Medulla oblongata (tissue), 1 donor: ENCODE results near the gene VIM.

Experiments used
- DNase-seq: peaks from one replicate; pipeline ENCODE4 v3.0.0-alpha.2; 2015; ENCODE audit errors: extremely low spot score

The VIM gene

DNA sequence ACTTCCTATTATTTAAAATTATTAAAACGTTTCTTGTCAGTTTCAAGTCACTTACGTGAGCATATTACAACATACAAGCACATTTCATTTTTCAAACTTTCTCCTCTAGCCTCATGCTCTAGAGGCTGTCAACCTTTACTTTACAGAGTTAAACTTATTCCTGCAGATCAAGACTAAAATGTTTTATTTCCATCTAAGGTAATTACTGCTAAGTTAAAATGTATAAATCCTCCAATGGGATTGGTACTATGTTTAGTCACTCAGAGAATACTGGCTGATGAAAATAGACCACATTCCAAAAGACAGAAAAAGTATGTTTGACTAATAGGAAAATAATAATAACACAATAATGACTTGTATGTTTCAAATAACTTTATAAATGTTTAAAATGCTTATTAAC, 18.2 kb upstream of the VIM start:
- no peak for DNase-seq

DNA sequence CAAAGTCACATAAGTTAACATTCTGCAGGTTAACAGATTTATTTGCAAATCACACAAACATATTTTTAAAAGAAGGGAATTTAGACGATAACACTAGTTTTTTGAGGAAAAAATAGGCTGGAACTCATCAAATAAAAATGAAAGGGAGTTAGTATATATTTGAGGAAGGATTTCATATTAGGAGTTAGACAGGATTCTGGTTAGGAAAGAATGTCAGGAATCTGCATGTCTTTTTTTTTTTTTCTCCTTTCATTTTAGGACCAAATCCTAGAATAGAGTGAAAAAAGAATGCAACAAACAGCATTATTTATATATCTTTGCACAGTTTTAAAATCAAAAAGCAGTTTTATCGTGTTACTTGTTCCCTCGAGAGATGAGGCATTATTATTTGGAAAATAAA, 17.7 kb upstream of the VIM start:
- DNase-seq = no peak

DNA sequence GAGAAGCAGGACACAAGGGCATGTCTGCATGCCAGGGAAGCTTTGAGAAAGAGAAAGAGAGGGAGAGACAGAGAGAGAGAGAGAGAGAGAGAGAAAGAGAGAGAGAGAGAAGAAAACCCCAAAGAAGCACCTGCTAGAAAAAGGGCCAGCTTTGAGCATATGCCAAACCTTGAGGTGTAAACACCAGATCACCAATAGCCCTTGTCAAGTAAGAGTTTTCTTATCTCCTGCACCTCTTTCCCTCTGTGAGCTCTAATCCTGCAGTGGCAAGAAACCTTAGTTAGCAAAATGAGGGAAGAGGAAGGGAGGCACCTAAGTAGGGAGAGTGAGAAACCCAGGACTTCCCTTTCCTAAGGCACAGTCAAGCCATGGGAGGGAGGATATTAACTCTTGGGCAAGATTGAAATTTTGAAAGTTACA, 15.2 kb upstream of the VIM start:
- no peak for DNase-seq

DNA sequence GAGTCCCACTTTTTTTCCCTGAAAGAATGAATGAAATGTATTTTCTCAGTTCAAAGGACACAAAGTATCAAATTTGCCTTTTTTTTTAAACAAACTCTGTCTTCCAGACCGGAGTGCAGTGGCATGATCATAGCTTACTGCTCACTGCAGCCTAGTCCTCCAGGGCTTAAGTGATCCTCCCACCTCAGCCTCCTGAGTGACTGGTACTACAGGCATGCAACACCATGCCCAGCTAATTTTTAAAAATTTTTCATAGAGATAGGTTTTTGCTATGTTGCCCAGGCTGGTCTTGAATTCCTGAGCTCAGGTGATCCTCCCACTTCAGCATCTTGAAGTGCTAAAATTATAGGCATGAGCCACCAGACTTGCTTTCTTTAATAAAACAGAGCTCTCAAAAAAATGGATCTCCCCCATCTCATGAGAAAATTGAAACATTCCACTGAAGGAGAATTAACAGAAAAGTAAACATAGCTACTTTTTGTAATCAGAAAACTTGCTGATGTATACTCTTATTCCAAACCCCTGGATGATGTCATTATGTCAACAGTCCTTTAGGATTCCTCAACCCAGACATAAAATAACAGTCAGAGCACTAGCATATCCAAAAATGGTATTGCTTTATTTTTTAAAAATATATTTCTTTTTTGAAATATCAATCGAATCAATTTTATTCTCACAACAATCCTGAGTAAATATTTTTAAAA, 14.2 kb upstream of the VIM start:
- no peak for DNase-seq

DNA sequence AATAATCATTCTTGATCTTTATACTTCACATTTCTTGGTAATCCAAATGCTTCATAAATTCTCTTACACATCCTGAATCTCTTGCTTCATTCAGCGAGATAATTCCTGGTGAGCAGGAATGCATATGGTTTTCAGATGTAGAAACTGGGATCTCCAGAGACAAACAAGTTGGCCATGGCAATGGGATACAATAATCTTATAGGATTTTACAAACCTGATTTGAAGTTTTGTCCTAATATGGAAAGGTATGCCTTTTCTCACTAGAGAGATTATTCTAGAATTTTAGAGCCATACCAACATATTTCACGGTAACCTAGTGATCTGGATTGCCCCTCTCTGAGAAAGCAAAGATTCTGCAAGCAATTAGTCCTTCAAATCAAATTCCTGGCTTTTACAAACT, 13.5 kb upstream of the VIM start:
- DNase-seq = no peak

DNA sequence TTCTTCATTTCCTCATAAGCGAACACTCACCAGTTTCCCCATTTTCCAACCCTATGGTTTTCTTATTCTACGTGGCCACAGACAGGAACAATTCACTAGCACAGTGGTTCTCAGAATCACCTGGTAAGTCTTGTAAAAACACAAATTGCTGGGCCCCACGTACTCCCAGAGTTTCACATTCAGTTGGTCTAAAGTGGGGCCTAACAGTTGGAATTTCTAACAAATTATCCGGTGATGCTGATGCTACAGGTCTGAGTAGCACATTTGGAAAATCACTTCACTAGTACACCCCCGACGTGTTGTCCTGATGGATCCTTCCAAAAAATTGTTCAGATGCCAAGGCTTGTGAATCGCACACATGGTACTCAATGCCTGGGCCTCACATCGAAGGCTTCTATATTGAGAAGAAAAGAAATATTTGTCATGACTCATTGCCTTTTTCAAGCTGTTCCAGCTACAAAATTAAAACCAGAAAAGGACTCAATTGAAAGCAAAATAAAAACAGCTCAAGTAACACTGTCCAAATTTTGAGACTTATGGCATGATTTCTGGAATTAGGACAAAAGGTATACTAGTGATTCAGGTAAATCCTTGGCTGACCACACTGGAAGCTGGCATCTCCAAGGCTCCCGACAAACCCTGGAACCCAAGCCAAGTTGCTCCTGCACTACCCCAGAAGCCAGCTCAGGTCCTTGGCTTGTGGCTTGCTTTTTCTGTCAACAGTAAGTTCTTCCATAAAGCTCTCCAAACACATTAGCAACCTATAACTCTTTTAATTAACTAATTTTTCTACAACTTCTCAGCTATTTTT, 12.9 kb upstream of the VIM start:
- no peak for DNase-seq

DNA sequence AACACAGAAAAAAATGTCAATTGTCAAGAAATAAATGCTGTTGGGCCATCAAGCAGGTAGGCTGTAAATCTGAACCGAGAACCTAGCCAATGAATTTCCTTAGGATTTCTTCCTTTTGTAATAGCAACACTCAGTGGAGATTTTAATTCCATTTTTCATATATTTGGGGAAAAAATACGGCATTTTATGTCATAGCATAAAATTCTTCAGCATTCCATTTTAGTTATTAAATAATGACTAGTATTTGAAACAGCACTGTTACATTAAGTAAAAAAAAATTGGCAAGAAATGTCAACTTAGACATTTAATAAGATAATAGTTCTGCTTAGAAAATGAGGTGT, 12.3 kb upstream of the VIM start:
- DNase-seq = no peak

DNA sequence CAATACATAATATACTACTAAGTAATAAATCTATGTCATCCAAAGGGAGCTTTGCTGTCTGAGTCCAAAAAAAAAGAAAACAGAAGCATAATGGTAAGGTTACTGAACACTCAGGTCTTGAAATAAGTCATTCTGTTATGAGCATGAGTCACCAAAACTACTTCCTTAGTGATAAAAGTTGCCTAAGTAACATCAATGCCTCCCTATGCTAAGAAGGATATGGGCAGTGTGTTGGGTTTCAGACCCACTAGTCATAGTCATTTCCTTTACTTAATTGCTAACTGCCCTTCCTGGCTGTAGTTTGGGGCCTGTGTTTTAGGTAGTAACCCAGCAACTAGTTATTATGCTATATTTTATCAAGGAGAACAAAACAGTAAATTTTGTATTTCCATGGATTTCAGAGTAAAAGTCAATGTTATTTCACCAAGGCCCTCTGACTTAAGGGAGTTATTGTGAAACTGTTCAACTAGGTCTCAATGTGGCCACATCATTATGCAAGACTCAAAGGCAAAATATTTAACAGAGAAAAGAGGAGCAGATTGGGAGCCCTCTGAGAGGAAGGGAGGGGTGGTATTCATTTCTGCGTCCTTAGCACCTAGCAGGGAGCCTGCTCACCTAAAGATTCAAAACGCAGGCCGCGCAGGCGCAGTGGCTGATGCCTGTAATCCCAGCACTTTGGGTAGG, 11.7 kb upstream of the VIM start:
- DNase-seq = no peak

DNA sequence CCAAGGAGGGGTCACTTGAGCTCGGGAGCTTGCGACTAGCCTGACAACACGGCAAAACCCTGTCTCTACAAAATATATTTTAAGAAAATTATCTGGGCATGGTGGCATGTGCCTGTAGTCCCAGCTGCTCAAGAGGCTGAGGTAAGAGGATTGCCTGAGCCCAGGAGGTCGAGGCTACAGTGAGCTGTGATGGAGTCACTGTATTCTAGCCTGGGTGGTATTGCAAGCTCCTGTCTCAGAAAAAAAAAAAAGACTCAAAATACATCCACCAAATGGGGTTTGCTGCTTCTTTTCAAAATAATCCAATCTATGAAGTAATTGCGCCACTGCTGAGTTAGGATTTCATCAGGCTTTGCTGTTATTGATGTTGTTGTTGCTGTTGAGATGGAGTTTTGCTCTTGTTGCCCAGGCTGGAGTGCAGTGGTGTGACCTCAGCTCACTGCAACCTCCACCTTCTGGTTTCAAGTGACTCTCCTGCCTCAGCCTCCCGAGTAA, 11.1 kb upstream of the VIM start:
- DNase-seq = no peak

DNA sequence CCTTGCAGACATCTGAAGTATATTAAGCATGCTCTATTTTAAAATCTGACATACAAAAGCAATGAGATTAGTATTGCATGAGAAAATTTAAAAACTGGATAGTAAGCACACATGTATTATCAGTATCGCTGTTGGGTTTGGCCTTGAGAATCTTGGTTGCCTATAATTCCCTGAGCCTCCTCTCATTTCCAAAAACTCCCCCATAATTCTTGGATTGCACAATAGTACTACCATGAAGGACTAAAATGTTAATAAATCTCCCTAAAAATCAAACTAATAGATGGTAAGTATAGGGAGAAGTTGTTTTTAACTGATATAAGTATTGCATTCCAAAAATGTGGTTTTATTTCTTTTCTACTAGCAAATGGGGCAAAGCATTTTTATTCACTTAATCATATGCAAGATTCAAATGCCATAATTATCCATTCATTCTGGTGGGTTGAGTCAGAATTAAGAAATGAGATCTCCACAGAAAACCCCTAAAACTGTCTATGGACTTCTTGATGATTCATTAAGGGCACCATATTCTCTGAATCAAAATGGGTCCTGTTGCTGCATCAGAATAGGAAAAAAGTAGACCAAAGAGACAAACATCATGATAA, 10.3 kb upstream of the VIM start:
- no peak for DNase-seq

DNA sequence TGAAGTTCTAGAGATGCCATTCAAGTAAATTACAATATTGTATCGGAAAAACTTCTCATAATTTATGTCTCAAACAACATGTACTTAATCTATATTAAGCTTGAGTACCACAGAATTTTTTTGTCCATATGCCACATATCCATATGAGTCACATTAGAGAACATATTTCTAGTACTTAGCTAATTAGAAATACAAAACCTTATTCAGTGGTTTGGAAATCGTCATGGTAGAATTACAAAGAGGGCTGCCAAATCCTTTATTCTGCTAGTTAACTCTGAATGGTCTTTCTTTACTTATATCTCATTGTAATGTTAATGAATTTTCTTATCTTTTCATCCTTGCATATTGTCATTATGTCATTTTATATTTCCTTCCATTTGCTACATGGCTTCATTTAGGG, 9.0 kb upstream of the VIM start:
- no peak for DNase-seq

DNA sequence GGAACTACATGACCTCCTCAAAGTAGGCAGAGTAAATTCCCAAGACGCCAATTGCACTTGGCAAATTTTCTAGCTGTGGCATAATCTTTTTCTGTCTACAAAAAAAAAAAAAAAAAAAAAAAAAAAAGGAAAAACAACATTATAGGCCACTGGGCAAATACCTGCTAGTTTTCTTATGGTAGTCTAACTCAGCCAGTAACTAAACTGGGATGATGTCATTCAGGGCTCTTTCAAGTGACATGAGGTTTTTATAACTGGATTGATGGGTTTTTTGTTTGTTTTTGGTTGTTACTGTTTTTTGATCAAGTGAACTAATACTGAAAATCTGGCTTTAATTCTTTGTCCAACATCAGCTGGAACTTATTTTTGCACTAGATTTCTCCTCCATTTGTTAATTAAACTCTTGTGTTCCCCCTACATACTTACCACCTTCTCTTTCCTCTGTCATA, 7.4 kb upstream of the VIM start:
- DNase-seq = no peak

DNA sequence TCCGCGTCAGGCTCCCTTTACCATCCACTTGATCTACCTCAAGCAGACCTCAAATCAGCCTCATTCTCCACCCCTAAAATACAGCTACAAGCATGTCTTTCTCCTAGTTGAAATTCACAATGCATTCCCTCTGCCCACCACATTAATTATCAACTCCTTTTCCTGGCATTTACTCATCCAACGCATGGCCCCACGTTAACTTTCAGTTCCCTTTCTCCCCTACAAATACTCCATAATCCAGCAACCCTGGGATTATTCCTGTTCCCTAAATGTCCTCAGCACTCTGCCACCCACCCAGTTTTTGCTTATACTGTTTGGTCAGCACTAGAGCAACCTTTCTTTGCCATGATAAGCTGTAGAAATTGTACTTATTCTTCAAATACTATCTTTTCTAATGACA, 5.7 kb upstream of the VIM start:
- no peak for DNase-seq

DNA sequence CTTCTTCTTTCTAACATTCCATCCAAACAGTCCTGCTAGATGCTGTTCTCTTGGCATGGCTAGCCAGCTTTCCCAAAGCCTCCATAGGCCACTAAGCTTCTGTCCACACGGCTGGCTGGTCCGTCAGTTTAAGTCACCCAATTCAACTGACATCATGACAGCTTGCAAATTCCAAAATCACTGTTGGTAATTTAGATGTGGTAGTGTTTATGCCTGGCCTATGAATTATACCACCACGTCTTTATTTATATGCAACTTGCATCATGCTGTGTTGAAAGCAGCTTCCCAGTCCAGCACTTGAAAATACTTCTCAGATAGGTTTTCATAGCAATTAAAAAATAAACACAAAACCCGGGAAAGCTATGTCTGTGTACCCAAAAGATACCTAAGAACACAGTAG, 2.2 kb upstream of the VIM start:
- DNase-seq = no peak

DNA sequence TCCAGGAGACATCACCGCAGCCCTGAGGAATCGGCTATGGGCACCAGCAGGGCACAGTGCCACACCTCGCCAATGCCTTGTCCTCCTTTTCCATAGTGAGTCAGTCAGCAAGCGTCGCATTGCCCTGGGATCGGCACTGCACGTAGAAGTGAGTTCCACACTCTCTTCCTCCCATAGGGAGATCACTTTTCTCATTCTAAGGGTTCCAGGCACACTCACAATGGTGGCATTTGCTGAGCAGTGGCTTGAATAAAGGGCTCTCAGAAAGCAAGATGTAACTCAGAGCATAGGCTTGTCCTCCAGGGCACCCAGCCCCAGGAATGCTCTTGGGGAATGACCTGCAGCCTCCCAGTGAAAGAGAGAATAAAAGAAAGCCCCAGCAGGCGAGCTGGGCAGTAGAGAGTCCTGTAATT, 1.1 kb upstream of the VIM start:
- no peak for DNase-seq

DNA sequence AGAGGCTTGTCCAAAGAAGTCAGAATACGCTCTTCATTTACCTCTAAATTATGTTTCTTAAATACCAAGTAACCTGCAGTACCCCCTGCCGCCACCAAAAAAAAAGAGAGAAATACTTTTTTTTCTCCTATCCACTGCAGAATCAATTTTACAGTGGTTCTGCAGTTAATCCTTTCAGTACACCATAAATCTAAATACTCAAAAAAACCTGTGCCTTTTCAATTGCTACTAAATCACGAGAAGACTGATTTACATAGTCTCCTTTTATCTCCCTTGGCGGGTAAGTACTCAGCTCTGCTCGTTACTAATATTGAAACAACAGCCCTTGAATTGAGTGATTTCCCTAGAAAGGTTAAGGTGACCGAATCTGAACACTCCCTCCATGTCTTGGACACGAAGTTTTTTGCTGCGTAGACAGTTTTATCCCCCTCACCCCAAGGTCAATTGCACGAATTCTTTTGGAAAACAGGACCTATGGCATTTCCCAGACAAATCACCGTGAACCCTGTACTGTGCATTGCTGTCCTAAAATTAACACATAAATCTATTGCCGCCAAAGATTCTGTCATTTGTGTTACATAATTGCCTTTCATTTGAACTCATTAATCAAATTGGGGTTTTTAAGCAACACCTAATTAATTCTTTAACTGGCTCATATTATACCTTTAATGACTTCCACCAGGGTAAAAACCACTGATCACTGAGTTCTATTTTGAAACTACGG, 512 bp upstream of the VIM start:
- DNase-seq = peak; percentile 24

DNA sequence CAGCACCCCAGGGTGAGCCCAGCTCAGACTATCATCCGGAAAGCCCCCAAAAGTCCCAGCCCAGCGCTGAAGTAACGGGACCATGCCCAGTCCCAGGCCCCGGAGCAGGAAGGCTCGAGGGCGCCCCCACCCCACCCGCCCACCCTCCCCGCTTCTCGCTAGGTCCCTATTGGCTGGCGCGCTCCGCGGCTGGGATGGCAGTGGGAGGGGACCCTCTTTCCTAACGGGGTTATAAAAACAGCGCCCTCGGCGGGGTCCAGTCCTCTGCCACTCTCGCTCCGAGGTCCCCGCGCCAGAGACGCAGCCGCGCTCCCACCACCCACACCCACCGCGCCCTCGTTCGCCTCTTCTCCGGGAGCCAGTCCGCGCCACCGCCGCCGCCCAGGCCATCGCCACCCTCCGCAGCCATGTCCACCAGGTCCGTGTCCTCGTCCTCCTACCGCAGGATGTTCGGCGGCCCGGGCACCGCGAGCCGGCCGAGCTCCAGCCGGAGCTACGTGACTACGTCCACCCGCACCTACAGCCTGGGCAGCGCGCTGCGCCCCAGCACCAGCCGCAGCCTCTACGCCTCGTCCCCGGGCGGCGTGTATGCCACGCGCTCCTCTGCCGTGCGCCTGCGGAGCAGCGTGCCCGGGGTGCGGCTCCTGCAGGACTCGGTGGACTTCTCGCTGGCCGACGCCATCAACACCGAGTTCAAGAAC, 1.1 kb downstream of the VIM start:
- DNase-seq = peak; percentile 78

DNA sequence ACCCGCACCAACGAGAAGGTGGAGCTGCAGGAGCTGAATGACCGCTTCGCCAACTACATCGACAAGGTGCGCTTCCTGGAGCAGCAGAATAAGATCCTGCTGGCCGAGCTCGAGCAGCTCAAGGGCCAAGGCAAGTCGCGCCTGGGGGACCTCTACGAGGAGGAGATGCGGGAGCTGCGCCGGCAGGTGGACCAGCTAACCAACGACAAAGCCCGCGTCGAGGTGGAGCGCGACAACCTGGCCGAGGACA, 1.6 kb downstream of the VIM start:
- DNase-seq = no peak

DNA sequence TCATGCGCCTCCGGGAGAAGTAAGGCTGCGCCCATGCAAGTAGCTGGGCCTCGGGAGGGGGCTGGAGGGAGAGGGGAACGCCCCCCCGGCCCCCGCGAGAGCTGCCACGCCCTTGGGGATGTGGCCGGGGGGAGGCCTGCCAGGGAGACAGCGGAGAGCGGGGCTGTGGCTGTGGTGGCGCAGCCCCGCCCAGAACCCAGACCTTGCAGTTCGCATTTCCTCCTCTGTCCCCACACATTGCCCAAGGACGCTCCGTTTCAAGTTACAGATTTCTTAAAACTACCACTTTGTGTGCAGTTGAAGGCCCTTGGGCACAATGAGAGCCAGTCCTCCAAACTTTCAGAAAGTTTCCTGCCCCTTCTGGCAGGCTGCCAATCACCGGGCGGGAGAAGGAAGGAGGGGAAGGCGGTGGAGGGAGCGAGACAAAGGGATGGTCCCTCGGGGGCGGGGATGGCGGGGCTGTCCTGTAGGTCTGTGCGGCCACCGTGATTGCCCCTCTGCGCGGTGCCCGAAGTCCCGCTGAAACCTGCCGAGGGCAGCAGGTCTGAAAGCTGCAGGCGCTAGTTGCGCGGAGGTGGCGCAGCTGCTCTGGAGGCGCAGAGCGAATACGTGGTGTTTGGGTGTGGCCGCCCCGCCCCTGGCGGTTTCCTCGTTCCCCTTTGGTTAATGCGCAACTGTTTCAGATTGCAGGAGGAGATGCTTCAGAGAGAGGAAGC, 2.1 kb downstream of the VIM start:
- DNase-seq = peak; percentile 45

DNA sequence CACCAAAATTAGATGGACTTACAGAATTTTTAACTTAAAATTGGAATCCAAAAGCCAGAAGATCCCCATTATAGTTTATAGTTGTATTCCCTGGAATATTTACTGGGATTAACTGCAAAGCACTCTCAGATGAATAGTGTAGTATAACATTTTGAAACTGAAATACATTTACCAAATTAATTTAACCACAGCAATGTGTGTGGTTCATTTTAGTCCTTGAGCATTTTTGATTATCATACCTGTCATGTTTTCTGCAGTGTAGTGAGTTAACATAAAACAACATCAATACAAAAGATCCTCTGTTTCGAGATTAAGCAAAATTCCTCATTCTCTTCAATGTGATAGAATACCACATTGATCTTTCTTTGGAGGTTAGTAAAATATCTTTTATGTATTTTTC, 3.7 kb downstream of the VIM start:
- DNase-seq = no peak
